Measurements from ENCODE around the gene USHBP1. TPM values are rescaled to one million over a fixed set of nuclear protein-coding genes. Genes with fewer than 3 reads are reported as not detected.

Gene USHBP1
- total RNA-seq, 3 donors from 2014 or later, result 0.52 to 2.6 (median 2.2) TPM

DNA sequence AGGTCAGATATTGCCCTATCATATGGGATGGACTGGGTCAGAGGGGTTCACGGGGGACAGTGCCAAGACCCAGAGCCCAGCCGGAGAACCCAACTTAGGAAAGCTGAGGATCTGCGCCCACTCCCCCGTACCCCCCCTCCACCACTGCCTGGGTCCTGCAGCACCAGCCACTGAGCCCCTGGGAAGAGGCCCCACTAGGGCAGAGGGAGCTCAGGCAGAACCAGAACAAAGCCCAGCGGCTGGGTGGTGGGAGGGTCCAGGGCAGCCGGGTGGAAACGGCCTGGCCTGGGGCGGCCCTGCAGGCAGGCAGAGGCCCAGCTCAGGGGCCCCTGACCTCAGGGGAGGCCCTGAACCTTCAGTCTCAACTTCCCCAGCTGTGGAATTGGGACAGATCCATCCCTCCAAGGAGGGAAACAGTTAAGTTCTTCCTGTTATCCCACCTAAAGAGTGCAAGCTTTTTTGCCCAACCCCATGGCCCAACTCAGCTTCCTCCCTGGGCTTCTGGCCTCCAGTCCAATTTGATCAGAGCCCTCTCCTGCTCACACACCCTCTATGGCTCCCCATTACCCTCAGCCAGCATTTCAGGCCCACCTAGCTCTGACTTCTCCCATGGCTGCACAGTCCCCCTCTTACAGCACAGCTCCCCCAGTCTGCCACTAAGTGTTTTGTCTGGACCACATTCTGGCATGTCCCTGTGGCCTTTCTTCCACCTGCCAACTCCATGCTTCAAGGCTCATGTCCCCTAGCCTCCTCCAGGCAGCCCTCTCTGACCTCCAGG lies 21.9 kb downstream of the USHBP1 start:
- no peak for ATAC-seq
- DNase-seq, result no peak
- intact Hi-C loops (cut with DNase I, micrococcal nuclease), result no loop called here
- peaks cover 47% of the 10 kb centered on the region for H3K4me1 ChIP-seq (ENCODE audit: low read depth)
- no peaks in the 10 kb centered on the region for H3K9me3 ChIP-seq
- H3K36me3 ChIP-seq (ENCODE audit: low read depth), result no peaks in the 10 kb centered on the region
- TF ChIP-seq, protein P1, sequence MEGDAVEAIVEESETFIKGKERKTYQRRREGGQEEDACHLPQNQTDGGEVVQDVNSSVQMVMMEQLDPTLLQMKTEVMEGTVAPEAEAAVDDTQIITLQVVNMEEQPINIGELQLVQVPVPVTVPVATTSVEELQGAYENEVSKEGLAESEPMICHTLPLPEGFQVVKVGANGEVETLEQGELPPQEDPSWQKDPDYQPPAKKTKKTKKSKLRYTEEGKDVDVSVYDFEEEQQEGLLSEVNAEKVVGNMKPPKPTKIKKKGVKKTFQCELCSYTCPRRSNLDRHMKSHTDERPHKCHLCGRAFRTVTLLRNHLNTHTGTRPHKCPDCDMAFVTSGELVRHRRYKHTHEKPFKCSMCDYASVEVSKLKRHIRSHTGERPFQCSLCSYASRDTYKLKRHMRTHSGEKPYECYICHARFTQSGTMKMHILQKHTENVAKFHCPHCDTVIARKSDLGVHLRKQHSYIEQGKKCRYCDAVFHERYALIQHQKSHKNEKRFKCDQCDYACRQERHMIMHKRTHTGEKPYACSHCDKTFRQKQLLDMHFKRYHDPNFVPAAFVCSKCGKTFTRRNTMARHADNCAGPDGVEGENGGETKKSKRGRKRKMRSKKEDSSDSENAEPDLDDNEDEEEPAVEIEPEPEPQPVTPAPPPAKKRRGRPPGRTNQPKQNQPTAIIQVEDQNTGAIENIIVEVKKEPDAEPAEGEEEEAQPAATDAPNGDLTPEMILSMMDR (IDR thresholded peaks at IDR 0.05), result no peak
- no peak overlapping the region for H3K4me3 ChIP-seq

DNA sequence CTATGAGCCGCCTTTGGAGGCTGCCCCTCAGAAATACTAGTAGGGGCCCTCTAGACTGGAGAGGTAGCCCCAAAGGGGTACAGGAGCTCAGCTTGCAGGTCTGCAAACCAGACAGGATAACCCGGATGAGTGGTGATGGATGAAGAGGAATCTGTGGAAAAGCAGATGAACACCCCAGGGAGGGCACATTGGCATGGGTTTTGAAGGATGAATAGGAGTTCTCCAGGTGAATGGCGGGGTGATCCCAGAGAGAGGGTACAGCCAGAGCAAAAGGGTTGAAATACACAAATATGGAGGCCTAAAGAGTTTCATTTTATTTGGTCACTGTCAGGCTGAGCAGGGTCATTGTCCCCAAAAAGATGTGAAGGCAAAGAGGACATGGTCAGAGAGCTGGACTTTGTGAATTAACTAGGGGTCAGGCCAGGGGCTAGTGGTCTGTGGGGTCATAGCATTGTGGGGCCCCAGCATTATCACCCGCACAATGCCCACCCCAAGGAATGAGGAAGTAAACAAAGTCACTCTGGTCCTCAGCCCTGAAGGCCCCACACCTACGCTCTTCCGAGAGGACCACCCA lies 23.6 kb downstream of the USHBP1 start:
- intact Hi-C loops (cut with DNase I, micrococcal nuclease), result no loop called here
- Histone ChIP-seq H3K4me1 (ENCODE audit: low read depth) (peaks cover 51% of the 10 kb centered on the region), H3K9me3 (no peaks in the 10 kb centered on the region), H3K36me3 (ENCODE audit: low read depth) (no peaks in the 10 kb centered on the region), H3K4me3 (no peak overlapping the region)
- ATAC-seq (no peak), DNase-seq (no peak)
- TF ChIP-seq, protein P1 (IDR thresholded peaks at IDR 0.05), result no peak

DNA sequence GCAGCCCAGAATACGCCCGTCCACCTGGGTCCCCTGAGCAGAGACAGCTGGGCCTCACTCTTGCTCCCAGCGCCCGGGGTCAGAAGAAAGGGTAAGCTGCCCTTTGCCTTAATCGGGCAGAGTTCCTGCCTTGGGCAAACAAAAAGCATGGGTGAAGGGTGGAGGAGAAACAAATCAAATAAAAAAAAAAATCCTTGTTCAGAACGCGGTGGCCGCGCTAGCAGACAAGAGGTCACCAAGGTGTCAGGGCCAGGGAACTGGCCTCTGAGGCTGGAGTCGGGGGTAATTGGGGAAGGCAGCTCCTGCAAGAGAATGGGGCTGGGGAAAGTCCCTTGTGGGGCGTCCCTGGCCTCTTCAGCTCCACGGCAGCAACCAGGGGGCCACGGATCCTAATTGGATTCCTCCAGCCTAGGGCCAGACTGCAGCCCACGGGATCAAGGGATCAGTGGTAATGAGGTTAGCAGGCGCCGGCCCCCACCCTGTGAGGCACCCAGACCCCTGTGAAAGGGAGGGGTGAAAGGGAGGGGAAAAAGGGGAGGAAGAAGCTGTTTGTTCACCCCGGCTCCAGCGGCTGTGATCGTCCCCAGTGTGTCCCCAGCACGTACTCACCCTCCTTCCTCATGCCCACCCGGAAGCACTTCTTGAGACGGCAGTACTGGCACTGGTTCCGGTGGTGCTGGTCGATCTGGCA lies 24.3 kb downstream of the USHBP1 start:
- peak; percentile 61 to 64 (median 63) for DNase-seq
- peaks cover 53% of the 10 kb centered on the region for H3K4me1 ChIP-seq (ENCODE audit: low read depth)
- TF ChIP-seq, protein P1 (IDR thresholded peaks at IDR 0.05), result no peak
- H3K36me3 ChIP-seq (ENCODE audit: low read depth), result no peaks in the 10 kb centered on the region
- intact Hi-C loops (cut with DNase I, micrococcal nuclease), result no loop called here
- H3K9me3 ChIP-seq, result no peaks in the 10 kb centered on the region
- peak; percentile 46 for ATAC-seq
- no peak overlapping the region for H3K4me3 ChIP-seq

DNA sequence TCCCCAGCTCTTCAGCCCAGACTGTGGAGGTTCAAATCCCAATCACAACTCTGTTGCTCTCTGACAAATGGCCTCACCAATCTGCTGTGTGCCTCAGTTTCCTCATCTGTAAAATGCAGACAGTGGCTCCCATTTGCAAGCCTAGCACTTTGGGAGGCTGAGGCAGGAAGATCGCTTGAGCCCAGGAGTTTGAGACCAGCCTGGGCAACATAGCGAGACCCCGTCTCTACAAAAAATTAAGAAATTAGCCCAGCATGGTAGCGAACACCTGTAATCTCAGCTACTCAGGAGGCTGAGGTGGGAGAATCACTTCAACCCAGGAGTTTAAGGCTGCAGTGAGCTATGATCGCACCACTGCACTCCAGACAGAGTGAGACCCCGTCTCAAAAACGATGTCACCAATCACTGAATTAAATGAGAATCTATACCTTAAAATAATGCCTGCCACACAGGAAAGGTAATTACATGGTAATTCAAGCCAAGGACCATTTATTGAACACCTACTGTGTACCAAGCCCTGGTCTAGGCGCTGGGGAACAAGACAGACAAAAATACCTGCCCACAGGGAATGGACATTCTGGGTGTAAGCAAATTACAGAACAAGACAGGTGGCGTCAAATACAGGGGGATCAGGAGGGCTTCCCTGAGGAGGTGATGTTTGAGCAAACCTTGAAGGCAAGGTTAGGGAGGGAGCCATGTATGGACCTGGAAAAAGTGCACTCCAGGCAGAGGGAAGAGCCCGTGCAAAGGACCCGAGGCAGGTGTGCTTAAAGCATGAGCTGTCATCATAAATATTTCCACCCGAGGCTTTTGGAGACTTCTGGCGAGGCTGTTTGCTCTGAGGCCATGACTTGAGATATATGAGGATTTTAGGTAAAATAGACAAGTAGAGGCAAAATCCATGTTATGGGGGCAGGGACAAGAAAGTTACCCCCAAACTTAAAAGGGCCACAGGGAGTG lies 26.5 kb downstream of the USHBP1 start:
- intact Hi-C loops (cut with DNase I, micrococcal nuclease), result no loop called here
- H3K4me3 ChIP-seq, result no peak overlapping the region
- TF ChIP-seq, protein P1 (IDR thresholded peaks at IDR 0.05), result no peak
- DNase-seq (no peak), ATAC-seq (no peak)
- H3K4me1 ChIP-seq (ENCODE audit: low read depth), result peaks cover 55% of the 10 kb centered on the region
- H3K36me3 ChIP-seq (ENCODE audit: low read depth), result no peaks in the 10 kb centered on the region
- H3K9me3 ChIP-seq, result no peaks in the 10 kb centered on the region
